ENCODE measurements around the gene DNAJB1.
A peak's percentile ranks its signal among the peaks of the same experiment; 100 is the strongest.
"Not testable (repeated sequence)": the region's sequence is repeated elsewhere in the genome, so short reads cannot be mapped to it uniquely, and the experiment has no call there.

The DNAJB1 gene

DNA sequence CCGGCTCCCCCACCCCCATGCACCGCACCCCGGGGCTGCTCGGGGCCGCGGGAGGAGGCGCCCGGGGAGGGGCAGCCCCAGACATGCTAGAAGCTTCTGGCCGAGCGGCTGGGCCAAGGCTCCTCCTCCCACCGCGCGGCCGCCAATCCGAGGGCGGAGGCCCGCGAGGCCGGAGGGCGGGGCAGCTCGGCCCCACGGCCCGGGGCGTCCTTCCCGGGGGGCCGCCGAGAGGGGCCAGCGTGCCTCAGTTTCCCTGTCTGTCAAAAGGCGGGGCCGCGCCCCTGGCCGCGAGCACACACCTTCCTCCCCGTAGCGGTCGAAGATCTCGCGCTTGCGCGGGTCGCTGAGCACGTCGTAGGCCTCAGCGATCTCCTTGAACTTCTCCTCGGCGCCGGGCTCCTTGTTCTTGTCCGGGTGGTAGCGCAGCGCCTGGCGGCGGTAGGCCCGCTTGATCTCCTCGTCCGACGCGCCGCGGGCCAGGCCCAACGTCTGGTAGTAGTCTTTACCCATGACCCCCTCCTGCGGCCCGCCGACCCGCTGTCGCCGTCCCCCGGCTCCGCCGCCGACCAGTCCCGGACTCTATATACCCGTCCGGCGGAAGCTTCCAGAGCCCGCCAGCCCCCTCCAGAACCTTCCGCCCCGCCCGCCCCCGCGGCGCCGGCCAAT is at the start of gene DNAJB1:
TSS of gene DNAJB1 (minus strand) at position 558 of the 666 bp plus-strand sequence. CDS start at position 510, 48 bp downstream.
- peak; percentile 56 for DNase-seq (ENCODE audit: low read depth)

DNA sequence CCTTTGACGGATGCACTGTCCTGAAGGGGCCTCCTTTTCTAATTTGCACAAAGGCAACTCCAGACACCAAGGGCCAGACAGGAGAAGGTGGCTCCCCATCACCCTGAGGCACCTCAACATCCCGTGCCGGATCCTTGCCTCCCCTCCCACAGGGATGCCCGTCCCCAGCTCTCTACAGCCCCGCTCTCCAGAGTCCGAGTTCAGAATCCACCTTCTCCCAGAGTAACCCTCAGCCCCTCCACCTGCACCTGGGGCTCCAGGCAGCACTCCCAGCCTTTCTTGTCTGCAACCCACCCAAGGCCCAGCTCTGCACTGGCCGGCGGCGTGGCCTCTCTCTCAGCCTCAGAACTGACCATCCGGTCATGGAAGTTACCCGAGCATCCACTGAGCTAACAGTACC is 48.9 kb upstream of the DNAJB1 start:
- DNase-seq (ENCODE audit: low read depth): no peak

DNA sequence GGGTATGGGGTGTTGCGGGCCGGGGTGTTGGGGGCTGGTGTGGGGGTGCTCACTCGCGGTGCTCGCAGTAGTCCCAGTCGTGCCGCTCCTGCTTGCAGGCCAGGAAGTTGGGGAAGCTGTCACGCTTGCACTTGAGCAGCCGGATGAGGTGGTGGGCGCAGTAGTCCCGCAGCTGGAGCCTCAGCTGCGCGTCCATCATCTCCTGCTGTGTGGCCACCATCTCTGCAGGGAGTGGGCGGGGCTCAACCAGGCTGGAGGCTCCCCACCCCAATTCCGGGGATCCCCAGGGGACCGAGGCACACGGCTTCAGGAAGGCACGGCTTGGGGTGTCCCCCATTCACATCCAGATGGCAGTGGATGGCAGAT is 48.5 kb upstream of the DNAJB1 start:
- DNase-seq (ENCODE audit: low read depth): no peak

DNA sequence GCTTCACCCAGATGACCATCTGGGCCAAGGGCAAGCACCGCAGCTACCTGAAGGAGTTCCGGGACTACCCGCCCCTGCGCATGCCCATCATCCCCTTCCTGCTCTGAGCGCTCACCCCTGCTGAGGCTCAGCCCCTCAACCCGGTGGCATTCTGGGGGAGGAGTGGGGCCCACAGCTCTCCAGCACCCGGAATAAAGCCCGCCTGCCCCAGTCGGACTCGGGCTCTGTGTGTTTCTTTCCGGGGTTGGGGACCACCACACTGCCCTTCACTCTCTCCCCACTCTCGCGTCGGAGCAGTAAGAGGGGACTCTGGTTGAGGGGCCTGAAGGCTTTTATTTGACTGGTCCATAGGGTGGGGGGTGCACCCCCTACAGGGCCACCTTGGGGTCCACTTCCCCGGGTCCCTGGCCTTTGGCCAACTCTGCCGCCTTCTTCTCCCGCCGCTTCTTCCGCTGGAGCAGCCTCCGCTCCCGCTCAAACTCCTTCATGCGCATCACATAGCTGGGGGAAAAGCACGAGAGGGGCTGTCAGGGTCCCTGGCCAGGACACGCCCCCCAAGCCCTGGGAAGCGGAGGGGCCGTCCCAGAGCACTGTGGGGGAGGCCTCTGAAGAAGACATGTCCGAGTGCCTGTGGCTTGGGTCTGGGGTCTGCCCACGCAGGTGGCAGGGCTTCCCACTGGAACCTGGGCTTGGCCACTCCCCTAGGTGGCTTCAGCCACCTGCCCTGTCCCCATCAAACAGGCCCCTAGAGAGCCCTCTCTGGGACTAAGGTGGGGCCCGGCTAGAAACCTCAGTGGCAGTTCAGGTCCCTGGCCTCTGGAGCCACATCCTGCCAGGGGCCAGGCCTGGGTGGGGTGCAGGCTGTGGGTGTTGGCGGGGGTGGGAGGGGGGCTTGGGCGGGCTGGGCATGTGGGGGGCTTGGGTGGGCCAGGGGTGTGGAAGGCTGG is 47.8 kb upstream of the DNAJB1 start:
- no peak for DNase-seq (ENCODE audit: low read depth)

DNA sequence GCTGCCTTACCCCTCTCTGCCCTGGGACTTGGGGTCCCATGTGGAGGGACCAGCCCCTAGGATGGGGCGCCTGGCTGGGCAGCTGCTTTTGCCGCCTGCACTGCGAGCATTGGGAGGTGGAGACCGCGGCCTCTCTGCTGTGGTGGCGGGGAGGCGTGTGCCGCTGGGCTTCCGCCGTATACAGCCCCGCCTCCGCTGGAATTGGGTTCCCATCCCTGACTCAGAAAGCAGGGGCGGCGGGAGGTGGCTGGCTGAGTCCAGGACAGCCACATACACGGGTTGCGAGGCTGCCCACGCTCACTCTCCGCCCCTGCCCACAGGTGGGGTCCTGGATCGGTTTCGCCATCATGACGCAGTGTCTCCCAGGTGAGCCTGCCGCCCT is 47.1 kb upstream of the DNAJB1 start:
- no peak for DNase-seq (ENCODE audit: low read depth)

DNA sequence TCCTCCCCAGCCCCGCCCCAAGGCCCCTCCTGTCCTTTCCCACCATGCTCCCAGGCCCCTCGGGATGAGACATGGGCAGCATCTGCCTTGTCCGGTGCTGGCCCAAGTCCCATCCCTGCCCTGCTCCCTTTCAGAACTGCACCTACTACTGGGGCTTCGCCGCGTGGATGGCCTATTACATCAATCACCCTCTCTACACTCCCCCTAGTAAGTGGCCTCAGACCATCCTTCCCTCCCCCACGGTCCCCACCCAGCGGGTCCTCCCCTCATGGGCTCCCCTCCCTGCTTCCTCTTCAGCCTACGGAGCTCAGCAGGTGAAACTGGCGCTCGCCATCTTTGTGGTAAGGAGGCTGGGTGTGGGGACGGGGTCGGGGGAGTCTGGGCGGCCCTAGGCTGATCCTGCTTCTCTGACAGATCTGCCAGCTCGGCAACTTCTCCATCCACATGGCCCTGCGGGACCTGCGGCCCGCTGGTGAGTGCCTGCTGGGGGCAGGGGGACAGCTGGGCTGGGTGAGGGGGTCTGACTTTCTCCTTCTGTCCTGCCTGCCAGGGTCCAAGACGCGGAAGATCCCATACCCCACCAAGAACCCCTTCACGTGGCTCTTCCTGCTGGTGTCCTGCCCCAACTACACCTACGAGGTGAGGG is 46.6 kb upstream of the DNAJB1 start:
- not testable (repeated sequence) for DNase-seq (ENCODE audit: low read depth)

DNA sequence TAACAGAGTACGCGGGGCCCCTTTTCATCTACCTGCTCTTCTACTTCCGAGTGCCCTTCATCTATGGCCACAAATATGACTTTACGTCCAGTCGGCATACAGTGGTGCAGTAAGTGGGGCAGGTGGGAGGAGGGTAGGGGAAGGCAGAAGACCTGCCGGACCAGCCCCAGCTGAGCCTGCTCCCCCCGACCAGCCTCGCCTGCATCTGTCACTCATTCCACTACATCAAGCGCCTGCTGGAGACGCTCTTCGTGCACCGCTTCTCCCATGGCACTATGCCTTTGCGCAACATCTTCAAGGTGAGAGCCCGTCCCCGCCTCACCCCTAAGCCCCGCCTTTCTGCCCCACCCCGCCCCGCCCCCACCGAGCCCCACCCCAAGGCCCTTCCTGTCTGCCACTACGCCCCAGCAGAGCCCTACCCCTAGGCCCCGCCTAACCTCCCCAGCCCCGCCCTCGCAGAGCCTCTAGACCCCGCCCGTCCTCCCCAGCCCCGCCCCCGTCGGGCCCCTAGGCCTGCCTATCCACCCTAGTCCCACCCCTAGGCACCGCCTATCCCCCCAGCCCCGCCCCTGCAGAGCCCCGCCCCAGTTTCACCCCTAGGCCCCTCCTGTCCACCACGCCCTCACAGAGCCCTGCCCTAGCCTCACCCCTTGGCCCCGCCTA is 45.9 kb upstream of the DNAJB1 start:
- DNase-seq (ENCODE audit: low read depth): no peak

DNA sequence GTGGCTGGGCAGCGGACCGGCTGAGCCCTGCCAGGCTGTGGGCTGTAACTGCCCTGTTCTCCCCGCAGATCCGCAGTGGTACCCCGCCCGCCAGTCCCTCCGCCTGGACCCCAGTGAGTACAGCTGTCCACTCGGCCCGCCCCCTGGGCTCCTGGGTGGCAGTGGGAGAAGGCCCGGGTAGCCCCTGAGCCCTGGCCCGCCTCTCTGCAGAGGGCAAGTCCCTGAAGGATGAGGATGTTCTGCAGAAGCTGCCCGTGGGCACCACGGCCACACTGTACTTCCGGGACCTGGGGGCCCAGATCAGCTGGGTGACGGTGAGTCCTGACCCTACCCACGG is 45.4 kb upstream of the DNAJB1 start:
- DNase-seq (ENCODE audit: low read depth): no peak

DNA sequence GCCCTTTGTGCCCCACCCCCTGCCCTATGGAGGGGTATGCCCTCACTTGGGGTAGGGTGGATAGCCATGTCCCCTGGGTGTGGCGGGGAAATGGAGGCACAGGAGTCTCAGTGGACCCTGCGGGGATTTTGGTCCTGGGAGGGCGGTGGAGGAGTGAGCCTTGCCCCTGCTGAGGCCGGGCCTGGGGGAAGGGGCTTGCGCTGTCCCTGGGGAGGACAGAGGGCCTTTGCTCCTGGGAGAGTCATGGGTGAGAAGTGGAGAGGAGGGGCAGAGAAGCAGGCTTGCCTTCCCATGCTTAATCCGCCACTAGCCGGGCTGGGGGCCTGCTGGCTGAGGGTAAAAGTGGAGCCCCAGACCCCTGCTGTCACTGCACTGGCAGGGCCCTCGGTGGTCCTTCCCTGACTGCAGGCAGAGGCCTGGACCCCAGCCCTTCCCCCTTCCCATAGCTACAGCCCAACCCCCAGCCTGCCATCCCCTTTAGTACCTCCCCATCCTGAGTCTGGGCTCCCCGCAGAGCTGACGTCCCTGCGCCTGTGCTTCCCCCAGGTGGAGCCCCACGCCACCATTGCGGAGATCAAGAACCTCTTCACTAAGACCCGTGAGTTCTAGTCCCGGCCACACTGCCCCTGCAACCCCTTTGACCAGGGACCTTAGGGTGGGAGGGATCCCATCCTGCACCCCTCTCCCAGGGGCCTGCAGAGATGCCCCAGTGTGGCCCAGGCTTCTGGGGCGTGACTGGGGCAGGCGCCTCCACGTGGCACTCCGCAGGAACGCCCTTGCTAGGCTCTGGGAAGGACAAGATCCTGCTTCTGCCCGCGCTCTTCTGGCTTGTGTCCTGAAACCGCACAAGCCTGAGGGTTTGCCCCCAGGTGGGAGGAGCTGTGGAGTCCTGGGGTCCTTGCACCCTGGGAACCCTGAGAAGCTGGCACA is 44.7 kb upstream of the DNAJB1 start:
- no peak for DNase-seq (ENCODE audit: low read depth)

DNA sequence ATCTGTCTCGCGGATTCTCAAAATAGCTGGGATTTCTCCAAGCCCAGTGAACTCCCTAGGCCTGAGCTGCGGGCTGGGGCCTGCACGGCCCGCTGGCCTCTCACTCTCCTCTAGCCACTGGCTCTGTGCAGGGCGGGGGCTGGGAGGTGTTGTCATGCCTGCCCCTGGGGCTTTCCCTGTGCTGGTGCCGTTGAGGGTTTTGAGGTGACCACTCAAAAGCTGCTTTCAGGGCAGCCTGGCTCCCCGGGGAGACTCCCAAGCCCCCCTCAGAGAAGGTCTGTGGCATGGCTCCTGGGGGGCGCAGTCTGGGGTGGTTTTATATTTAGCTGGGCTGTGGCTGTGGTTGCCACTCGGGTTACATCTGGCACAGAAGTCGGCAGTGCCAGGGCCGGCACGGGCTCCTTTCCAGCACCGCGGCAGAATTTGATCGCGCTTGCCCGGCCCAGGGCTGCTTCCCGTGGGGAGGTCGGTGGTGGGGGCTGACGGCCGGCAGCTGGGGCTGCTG is 43.7 kb upstream of the DNAJB1 start:
- DNase-seq (ENCODE audit: low read depth): no peak

DNA sequence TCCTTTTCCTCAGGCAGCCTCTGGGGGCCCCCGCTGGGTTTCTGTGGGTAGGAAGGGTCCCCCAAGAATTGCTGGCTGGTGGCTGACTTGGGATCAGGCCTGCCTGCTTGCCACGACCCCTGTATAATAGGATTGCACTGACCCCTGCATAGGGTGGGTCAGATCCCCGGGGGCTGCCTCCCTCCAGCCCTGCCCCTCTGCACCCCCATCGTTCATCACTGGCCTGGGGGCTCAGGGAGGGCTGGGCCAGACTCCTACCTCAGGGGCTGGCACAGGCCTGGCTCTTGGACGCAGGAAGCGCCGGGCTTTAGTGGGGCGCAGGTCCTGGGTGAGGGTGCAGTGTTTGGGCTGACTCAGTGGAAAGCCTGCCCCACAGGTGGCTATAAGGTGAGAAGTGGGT is 43.1 kb upstream of the DNAJB1 start:
- DNase-seq (ENCODE audit: low read depth): no peak

DNA sequence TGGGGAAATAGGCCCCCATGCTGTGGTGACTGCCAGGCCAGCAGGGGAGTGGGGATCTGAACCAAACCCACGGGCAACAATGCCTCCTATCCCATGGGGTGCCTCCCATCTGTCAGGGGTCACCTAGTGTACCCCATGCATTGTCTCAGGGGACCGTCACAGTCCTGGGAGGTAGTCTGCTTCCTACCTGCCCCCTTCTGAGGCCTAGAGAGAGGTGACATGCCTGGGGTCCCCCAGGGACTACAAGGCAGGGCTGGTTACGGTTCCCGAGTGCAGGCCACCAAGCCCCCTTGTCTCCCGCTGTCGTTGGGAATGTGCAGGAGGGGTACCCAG is 42.5 kb upstream of the DNAJB1 start:
- no peak for DNase-seq (ENCODE audit: low read depth)

DNA sequence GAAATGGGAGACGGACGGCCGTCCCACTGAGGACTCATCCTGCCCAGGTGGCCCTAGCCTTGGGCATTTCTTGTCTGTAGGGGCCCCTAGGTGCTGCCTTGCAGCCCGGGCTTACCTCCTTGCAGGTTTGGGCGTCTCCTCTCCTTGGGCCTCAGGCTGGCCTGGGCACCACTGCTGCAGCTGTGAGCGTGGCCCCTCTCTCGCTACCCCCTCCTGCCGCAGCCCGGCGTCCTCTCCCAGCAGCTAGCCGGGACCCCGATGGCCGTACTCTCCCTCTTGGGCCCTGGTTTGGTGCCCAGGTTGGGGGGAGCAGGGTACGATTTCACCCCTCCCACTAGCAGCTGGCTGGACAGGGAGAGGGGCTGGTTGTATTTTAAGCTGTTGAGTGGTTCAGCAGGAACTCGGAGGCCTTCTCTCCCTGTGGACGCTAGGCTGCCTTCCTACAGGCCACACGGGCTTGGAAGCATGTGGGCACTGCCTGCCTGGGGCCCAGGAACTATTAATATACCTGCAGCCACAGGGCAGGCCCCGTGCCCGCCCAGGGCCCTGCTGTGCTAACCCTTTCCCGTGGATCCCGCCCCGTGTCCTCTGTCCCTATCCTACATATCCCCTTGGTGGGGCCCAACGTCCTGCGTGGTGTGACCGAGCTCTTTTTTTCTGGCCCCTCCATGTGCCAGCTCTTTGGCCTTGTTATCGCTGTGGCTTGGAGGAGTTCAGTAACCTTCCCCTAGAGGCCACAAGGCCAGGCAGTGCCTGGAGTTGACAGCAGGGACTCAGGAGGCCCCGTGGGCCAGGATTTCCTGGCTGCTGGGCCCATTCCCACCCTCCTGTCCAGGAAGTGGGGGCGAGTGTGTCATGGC is 41.9 kb upstream of the DNAJB1 start:
- no peak for DNase-seq (ENCODE audit: low read depth)

DNA sequence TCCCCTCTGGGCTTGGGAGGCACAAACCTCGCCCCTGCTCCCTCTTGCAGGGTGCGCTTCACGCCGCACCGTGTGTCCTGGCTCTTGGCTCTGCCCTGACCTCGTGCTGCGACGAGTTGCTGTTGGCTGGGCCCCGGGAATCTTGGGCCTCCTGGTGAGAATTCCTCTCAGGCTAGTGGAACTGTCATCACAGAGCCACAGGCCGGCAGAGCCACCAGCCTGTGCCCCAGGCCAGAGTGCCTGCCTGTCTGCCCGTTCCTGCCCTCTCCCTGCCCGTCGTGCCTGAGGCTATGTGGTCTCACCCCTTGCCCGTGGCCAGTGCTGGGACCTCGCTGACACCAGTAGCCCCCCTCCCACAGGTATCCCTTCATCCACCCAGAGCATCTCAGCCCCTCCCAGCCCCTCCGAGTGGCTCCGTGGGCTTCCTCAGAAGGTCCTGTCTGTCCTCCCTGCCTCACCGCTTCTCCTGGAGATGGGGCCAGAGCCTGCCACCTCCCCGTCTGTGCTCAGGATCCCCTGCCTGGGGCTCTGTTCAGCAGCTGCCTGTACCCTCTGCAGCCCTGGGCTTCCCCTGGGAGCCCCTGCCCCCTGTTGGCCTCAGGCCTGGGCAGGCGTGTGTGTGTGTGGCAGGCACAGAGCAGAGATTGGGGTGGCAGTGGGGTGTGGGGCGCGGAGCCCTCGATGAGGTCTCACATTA is 40.3 kb upstream of the DNAJB1 start:
- no peak for DNase-seq (ENCODE audit: low read depth)

DNA sequence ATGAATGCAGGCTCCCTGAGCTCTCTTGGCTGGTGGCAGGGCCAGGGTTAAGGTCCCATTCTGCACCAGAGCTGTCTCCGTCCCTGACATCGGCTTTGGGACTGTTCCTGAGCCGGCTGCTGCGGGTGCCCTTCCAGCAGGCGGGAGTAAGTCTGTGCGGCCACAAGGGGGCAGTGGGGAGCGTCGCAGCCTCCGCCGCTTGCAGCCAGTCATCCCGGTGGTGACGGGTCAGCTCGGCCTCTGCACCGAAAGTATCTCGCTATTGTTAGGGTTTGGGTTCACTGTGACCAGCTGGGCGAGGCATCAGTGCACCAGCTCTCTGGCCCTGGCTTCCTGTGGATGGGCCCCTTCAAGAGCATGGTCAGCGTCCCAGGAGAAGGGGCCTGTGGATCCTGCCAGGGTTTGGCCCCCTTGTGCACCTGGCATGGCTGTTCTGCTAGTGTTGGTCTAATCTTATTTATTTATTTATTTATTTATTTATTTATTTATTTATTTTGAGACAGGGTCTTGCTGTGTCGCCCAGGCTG is 38.5 kb upstream of the DNAJB1 start:
- peak; percentile 77 for DNase-seq (ENCODE audit: low read depth)

DNA sequence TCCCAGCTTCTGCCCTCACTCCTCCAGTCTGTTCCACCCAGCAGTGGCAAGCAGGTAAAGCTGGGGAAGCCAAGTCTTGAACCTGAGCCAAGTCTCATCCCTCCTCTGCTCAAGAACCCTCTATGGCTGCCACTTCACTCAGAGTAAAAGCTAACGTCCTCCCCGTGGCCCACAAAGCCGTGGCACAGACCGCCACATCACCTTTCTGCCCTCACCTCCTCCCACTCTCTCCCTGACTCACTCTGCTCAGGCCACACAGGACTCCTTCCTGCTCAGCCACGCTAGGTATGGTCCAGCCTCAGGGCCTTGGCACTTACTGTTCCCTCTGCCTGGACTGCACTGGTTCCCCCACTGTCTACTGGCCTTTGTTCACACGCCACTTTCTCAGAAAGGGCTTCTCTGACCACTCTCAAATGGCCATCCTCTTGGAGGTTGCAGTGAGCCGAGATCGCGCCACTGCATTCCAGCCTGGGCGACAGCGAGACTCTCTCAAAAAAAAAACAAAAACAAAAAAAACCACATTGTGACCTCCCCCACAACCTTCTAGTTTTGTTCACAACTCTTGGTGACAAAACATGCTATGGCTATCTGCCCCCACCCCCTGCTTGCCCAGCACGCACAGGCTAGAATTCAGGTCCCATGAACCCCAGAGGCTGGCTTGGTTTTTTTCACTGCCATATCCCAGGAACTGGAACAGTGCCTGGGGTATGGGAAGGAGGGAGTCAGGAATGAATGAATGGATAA is 37.9 kb upstream of the DNAJB1 start:
- DNase-seq (ENCODE audit: low read depth): no peak

DNA sequence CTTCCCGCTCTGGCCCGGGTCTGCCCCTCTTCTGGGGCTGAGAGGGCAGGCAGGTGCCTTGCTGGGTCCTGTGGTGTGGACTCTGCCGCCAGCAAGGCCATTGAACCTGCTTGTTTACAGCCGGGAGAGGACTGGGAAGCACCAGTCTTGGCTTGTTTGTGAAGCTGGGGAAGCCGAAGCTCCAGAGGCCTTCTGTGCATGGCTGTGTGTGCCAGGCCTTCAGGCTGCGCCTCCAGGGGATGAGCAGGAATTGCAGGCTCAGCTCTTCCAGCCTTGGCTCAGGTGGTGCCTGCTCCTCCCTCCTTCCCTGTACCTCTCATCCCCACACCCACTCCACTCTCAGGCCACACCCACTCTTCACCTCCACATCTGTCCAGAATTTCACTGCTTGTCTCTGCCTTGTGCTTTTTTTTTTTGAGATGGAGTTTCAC is 36.2 kb upstream of the DNAJB1 start:
- no peak for DNase-seq (ENCODE audit: low read depth)

DNA sequence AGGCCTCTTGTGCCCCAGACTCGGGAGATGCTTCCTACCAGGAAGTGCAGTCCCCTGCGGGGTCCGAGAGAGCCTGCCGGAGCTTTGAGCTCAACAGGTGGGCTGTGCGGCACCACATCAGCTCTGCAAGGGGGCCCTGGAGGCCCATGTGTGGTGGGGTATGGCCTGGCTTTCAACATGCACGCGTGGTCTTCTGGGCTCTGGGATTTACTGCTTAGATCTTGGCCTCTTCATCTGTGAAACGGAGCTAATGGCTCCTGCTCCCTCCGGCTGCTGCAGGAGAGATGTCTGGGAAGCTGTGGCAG is 35.7 kb upstream of the DNAJB1 start:
- DNase-seq (ENCODE audit: low read depth): no peak
